GM19463 (cell line): ENCODE data around the gene AGBL4.
A peak's percentile ranks its signal among the peaks of the same experiment; 100 is the strongest.
"Not testable (repeated sequence)": the region's sequence is repeated elsewhere in the genome, so short reads cannot be mapped to it uniquely, and the experiment has no call there.

Source experiments
- ATAC-seq: cut with Tn5 transposase; IDR thresholded peaks from one replicate; pipeline ENCODE4 v1.9.1; 2021; ENCODE audit warnings: mild to moderate bottlenecking, moderate library complexity; ENCODE audit not compliant: unreplicated experiment

AGBL4 gene

GRCh38 chr1:48523558-48523957 lies 1500.2 kb downstream of the AGBL4 start:
- no peak for ATAC-seq

DNA sequence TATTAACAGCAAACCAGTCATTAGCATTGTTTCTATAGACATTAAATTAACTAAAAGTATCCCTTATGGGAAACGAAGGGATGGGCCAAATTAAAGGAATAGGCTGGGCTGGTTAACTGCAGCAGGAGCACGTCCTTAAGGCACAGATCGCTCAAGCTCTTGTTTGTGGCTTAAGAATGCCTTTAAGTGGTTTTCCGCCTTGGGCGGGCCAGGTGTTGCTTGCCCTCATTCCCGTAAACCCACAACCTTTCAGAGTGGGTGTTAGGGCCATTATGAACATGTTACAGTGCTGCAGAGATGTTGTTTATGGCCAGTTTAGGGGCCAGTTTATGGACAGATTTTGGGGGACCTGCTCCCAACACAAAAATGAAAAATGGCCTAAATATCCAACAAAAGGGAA lies 1503.9 kb downstream of the AGBL4 start:
- not testable (repeated sequence) for ATAC-seq

- no peak for ATAC-seq
These were observed 1516.9 kb downstream of the AGBL4 start for GRCh38 chr1:48506870-48507269.

DNA sequence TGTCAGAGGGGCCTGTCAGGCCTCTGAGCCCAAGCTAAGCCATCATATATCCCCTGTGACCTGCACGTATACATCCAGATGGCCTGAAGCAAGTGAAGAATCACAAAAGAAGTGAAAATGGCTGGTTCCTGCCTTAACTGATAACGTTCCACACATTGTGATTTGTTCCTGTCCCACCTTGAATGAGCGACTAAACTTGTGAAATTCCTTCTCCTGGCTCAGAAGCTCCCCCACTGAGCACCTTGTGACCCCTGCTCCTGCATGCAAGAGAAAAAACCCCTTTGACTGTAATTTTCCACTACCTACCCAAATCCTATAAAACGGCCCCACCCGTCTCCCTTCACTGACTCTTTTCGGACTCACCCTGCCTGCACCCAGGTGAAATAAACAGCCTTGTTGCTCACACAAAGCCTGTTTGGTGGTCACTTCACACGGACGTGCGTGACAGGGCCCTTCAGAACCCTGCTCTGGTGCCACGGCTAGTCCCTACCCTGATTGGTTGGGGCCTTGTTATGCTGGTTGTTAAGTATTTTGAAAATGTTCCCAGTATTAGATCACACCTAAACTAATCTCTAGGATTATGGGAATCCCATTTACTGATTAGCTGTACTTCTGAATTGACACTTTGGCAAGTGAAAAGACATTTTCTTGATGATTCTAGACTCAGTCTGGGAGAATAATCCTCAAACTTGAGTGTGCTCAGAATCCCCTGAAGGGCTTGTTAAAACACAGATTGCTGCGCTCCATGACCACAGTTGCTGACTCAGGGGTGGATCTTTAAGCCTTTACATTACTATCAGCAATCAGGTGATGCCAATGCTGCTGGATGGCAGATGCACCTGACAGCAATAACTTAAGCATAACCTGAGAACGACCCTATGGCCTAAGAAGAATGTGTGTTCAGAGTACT lies 1523.0 kb downstream of the AGBL4 start:
- no peak for ATAC-seq

GRCh38 chr1:48499211-48499735 lies 1524.5 kb downstream of the AGBL4 start:
- no peak for ATAC-seq

- ATAC-seq, result peak; percentile 83
These were observed 1525.5 kb downstream of the AGBL4 start for GRCh38 chr1:48498096-48498791.

- no peak for ATAC-seq
These were observed 1527.8 kb downstream of the AGBL4 start for GRCh38 chr1:48495911-48496310.

- no peak for ATAC-seq
These were observed 1528.6 kb downstream of the AGBL4 start for GRCh38 chr1:48495166-48495565.

DNA sequence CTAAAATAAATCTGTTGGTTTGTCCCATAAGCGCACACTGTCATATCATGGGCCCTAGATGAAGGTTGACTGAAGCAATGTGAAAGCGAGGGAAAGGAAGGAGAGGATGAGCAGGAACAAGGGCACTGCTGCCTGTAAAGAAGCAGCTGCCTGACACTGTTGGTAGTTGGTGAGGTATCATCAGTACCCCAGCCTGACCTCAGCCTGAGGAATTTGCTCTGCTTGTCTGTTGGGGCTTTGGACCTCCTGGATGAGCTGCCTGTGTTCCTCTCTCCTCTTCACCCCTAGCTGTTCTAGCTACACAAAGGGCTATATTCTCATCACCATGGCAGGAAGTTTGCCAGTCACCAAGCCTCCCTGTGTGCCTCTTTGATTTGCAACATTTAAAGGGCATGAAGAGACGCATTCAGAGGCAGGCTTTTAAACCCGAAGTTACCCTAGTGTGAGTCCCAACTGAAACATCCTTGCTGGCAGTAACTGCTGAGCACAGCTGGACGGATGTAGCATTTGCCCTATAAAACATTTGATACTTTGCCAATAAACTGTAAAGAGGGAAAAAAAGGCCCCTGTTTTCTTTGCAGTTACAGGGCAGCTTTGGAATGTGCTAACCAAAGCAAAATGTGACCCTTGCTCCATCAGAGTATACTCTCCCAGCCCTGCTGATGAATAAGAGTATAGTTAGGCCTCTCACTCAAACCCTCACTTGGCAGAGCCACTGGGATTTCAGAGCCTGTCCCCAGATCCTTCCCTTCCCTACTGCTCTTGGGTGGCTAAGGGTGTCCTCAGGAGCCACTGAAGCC lies 1529.6 kb downstream of the AGBL4 start:
- no peak for ATAC-seq

DNA sequence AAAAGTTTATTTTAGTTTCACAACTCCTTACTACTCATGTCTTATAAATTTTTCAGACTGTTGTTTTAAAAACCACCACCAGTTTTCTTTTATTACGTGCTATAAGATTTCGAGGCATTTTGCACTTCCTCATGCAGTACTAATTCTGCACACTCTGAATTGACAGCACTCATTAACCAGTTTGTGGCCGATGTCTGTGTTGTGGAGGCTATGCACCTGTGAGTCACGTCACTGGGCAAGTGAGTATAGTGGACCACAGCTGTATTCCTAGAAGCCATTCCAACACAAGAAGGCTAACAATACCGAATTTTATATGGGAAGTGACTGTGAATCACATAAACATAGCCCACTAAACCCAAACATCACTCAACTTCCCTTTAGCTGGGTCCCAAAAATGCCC lies 1530.7 kb downstream of the AGBL4 start:
- ATAC-seq, result no peak

DNA sequence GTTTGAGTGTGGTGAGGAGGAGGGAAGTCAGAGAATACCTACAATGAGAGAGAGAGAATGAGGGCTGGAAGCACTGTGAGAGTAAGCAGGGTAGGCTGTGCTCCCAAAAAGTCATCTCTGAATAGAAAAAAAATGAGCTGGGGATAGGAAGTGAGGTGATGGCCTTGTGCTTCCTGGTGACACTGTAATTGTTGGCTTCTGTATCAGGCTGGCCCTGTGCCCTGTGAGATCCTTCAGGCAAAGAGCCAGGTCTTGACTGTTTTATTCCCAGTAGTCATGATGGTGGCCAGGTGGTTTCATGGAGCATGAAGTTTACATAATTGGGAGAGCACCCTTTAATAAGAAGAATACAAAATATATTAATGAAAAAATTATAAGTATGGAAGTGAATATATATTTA lies 1531.4 kb downstream of the AGBL4 start:
- no peak for ATAC-seq

GRCh38 chr1:48488721-48489120 lies 1535.0 kb downstream of the AGBL4 start:
- ATAC-seq, result no peak
